HepG2 (cell line): Measurements from ENCODE around the gene MYO5A. TPM values are rescaled to one million over a fixed set of nuclear protein-coding genes. Genes with fewer than 3 reads are reported as not detected.
A peak's percentile ranks its signal among the peaks of the same experiment; 100 is the strongest.

ENCODE experiments used
- EP300 ChIP-seq, 3 experiments: sonication (generic) in 1 of 3; formaldehyde crosslinking in 1 of 3; IDR thresholded peaks; 2 replicates each; pipeline versions ENCODE4 v1.5.1 to v1.6.1; 2011 to 2020; ENCODE audit warnings: low read depth in 2 of 3, low read length in 2 of 3, borderline replicate concordance in 1 of 3, improper control_type of control experiment in 1 of 3, mild to moderate bottlenecking in 1 of 3, missing genetic modification reagents in 1 of 3, moderate library complexity in 1 of 3
- ETV5 ChIP-seq: IDR thresholded peaks from 2 replicates; pipeline ENCODE4 v1.6.1; 2018; ENCODE audit warnings: missing biosample characterization, missing genetic modification reagents, inconsistent platforms, borderline replicate concordance
- FOXP4 ChIP-seq: sonication (generic); formaldehyde crosslinking; IDR thresholded peaks from 2 replicates; pipeline ENCODE4 v1.4.0; 2020; ENCODE audit warnings: missing genetic modification reagents
- GATAD2A ChIP-seq: IDR thresholded peaks from 2 replicates; pipeline ENCODE4 v1.6.1; 2016
- HIC2 ChIP-seq: sonication (generic); formaldehyde crosslinking; IDR thresholded peaks from 2 replicates; pipeline ENCODE4 v1.9.0; 2022; ENCODE audit warnings: low read depth, missing genetic modification reagents
- RCOR2 ChIP-seq: IDR thresholded peaks from 2 replicates; pipeline ENCODE4 v1.6.1; 2016; ENCODE audit warnings: missing biosample characterization, missing genetic modification reagents
- REXO4 ChIP-seq: sonication (generic); formaldehyde crosslinking; IDR thresholded peaks from 2 replicates; pipeline ENCODE4 v1.8.0; 2022; ENCODE audit warnings: missing genetic modification reagents, mild to moderate bottlenecking, borderline replicate concordance
- ZBTB43 ChIP-seq: sonication (generic); formaldehyde crosslinking; conservative IDR thresholded peaks from 2 replicates; pipeline ENCODE4 v1.4.0; 2020; ENCODE audit warnings: missing genetic modification reagents
- ZNF20 ChIP-seq: sonication (generic); formaldehyde crosslinking; IDR thresholded peaks from 2 replicates; pipeline ENCODE4 v1.4.0; 2020; ENCODE audit warnings: mild to moderate bottlenecking, moderate library complexity, missing genetic modification reagents
- polyA plus RNA-seq, 8 experiments: library from polyadenylated mRNA; depleted of rRNA in 3 of 8; stranded (reverse) in 7 of 8; unstranded in 1 of 8; fragments of >200 nt; fragmentation: Illumina TruSeq in 4 of 8; extraction: Trizol in 4 of 8; gene quantifications; 2 replicates each; pipeline versions ENCODE4 v1.2.1 to v1.2.3, GENCODE V29; 2011 to 2016; ENCODE audit warnings: low read depth in 4 of 8, missing spikeins in 1 of 8, mixed read lengths in 1 of 8; ENCODE audit not compliant: insufficient read depth in 1 of 8
- total RNA-seq, 5 experiments: library from RNA; depleted of rRNA; stranded (reverse); fragments of >200 nt; fragmentation: Illumina TruSeq; extraction: Trizol; gene quantifications; 2 replicates each; pipeline ENCODE4 v1.2.3, GENCODE V29; 2016; ENCODE audit warnings: low read depth in 1 of 5

The MYO5A gene
- total and polyA plus RNA-seq, 2 of the 13 experiments (the other 11 are each of a cell fraction or from before 2014, with no cell fraction given), result 2.8 to 4.8 TPM

GRCh38 chr15:52301265-52301847 lies 227.3 kb downstream of the MYO5A start (continued):
- TF ChIP-seq FOXP4 (0 out of 2 replicates have a peak, but pooled peaks have one; percentile 25), HIC2 (no peak), ZNF20 (CRISPR knock-in tag) (no peak), RCOR2 (CRISPR knock-in tag) (0 out of 2 replicates have a peak, but pooled peaks have one; percentile 47), ZBTB43 (CRISPR knock-in tag) (no peak), EP300 (IDR thresholded peaks at IDR 0.05; ENCODE audit: low read depth in 2 of 2, low read length in 2 of 2) (peak in 1 of 2 experiments; percentile 30; a peak in 1 of 4 replicates), EP300 (CRISPR knock-in tag; IDR thresholded peaks at IDR 0.05; ENCODE audit: borderline replicate concordance) (no peak), ETV5 (no peak), GATAD2A (0 out of 2 replicates have a peak, but pooled peaks have one; percentile 26), REXO4 (CRISPR knock-in tag) (no peak)
